ENCODE data around the gene DLGAP1.

DNA sequence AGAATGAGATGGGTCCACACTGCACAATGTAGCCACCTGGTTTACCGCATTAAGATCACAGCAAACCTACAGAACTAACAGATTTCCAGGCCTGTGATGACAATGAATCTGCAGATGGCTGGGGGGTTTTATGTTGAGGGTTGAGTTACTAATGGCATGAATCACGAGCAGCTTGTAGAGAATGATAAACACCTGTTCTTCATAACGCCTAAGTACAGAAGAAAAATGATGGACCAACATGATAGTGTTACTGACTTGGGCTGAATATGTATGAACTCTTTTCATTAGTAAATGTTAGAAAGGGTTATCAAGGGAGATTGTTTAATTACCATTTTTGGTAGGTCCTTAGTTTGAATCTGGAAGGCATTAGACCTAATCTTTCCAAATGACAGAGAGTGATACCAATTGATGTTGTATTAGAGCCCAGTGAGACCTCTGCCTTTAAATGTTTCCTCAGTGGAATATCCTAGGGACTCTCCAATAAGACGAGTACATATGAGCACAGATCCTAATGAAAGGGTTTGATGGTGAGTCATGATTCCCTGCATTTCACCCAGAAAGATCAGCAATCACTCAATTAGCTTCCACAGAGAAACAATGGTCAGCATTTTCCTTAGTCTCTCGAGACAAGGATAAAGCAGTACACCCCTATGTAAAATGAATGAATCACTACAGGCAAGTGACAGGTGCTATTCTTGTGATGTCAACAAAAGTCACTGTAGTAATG lies 243.8 kb downstream of the DLGAP1 start:
- TF ChIP-seq, protein P1, sequence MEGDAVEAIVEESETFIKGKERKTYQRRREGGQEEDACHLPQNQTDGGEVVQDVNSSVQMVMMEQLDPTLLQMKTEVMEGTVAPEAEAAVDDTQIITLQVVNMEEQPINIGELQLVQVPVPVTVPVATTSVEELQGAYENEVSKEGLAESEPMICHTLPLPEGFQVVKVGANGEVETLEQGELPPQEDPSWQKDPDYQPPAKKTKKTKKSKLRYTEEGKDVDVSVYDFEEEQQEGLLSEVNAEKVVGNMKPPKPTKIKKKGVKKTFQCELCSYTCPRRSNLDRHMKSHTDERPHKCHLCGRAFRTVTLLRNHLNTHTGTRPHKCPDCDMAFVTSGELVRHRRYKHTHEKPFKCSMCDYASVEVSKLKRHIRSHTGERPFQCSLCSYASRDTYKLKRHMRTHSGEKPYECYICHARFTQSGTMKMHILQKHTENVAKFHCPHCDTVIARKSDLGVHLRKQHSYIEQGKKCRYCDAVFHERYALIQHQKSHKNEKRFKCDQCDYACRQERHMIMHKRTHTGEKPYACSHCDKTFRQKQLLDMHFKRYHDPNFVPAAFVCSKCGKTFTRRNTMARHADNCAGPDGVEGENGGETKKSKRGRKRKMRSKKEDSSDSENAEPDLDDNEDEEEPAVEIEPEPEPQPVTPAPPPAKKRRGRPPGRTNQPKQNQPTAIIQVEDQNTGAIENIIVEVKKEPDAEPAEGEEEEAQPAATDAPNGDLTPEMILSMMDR (IDR thresholded peaks at IDR 0.05) = no peak
- TF ChIP-seq POLR2A (IDR thresholded peaks at IDR 0.05) (no peak), POLR2AphosphoS5 (IDR thresholded peaks at IDR 0.05) (no peak), EP300 (IDR thresholded peaks at IDR 0.05) (no peak)

Measured in gastroesophageal sphincter (tissue), 3 donors.